ENCODE measurements around the gene MRPS21.
"Not testable (repeated sequence)": the region's sequence is repeated elsewhere in the genome, so short reads cannot be mapped to it uniquely, and the experiment has no call there.

MRPS21 gene

GRCh38 chr1:150302902-150303301 lies 9.2 kb downstream of the MRPS21 start:
- H3K27ac Mint-ChIP-seq: no peak overlapping the region
- H3K36me3 Mint-ChIP-seq (ENCODE audit: low read depth): peaks cover 58% of the 10 kb centered on the region
- no peaks in the 10 kb centered on the region for H3K27me3 Mint-ChIP-seq (ENCODE audit: low read depth)
- no peak for TF ChIP-seq CTCF (IDR thresholded peaks at IDR 0.05; ENCODE audit: unreplicated experiment in 3 of 3)
- no peak overlapping the region for H3K4me3 Mint-ChIP-seq
- H3K9me3 Mint-ChIP-seq: no peaks in the 10 kb centered on the region
- no peaks in the 10 kb centered on the region for H3K4me1 Mint-ChIP-seq

GRCh38 chr1:150308585-150308984 lies 14.9 kb downstream of the MRPS21 start:
- H3K4me3 Mint-ChIP-seq; H3K4me1 Mint-ChIP-seq; H3K27me3 Mint-ChIP-seq (ENCODE audit: low read depth); H3K9me3 Mint-ChIP-seq; H3K27ac Mint-ChIP-seq: not testable (repeated sequence)
- peaks cover 34% of the 10 kb centered on the region for H3K36me3 Mint-ChIP-seq (ENCODE audit: low read depth)

- Mint-ChIP-seq H3K9me3 (no peaks in the 10 kb centered on the region), H3K36me3 (ENCODE audit: low read depth) (peaks cover 33% of the 10 kb centered on the region), H3K4me3 (no peak overlapping the region), H3K4me1 (peaks cover 14% of the 10 kb centered on the region), H3K27me3 (ENCODE audit: low read depth) (peaks cover 5% of the 10 kb centered on the region), H3K27ac (peak overlapping the region in 2 of 3 experiments; percentile 25 to 29)
- no peak for TF ChIP-seq CTCF (IDR thresholded peaks at IDR 0.05; ENCODE audit: unreplicated experiment in 3 of 3)
These were observed 16.3 kb downstream of the MRPS21 start for GRCh38 chr1:150309758-150310508.

- Mint-ChIP-seq H3K4me3 (no peak overlapping the region), H3K36me3 (ENCODE audit: low read depth) (peaks cover 20% of the 10 kb centered on the region), H3K27ac (no peak overlapping the region), H3K4me1 (peaks cover 14% of the 10 kb centered on the region), H3K27me3 (ENCODE audit: low read depth) (peaks cover 5% of the 10 kb centered on the region), H3K9me3 (no peaks in the 10 kb centered on the region)
- no peak for TF ChIP-seq CTCF (IDR thresholded peaks at IDR 0.05; ENCODE audit: unreplicated experiment in 3 of 3)
These were observed 18.1 kb downstream of the MRPS21 start for GRCh38 chr1:150311762-150312161.

- peaks cover 11% of the 10 kb centered on the region for H3K4me1 Mint-ChIP-seq
- H3K36me3 Mint-ChIP-seq (ENCODE audit: low read depth); H3K9me3 Mint-ChIP-seq; H3K27ac Mint-ChIP-seq; H3K27me3 Mint-ChIP-seq (ENCODE audit: low read depth); H3K4me3 Mint-ChIP-seq: not testable (repeated sequence)
These were observed 21.0 kb downstream of the MRPS21 start for GRCh38 chr1:150314691-150315090.

- TF ChIP-seq CTCF (IDR thresholded peaks at IDR 0.05; ENCODE audit: unreplicated experiment in 3 of 3): no peak
- peak overlapping the region; percentile 97 to 99 (median 98) for H3K4me3 Mint-ChIP-seq
- no peaks in the 10 kb centered on the region for H3K27me3 Mint-ChIP-seq (ENCODE audit: low read depth)
- H3K9me3 Mint-ChIP-seq: no peaks in the 10 kb centered on the region
- peaks cover 11% of the 10 kb centered on the region for H3K36me3 Mint-ChIP-seq (ENCODE audit: low read depth)
- peak overlapping the region; percentile 88 to 96 (median 96) for H3K27ac Mint-ChIP-seq
- peaks cover 11% of the 10 kb centered on the region for H3K4me1 Mint-ChIP-seq
These were observed 27.0 kb downstream of the MRPS21 start for GRCh38 chr1:150320667-150320978.

- Mint-ChIP-seq H3K9me3 (no peaks in the 10 kb centered on the region), H3K27ac (peak overlapping the region; percentile 88 to 96 (median 96)), H3K36me3 (ENCODE audit: low read depth) (peaks cover 22% of the 10 kb centered on the region), H3K27me3 (ENCODE audit: low read depth) (no peaks in the 10 kb centered on the region), H3K4me3 (peak overlapping the region; percentile 97 to 99 (median 98)), H3K4me1 (peaks cover 11% of the 10 kb centered on the region)
- no peak for TF ChIP-seq CTCF (IDR thresholded peaks at IDR 0.05; ENCODE audit: unreplicated experiment in 3 of 3)
These were observed 28.1 kb downstream of the MRPS21 start for GRCh38 chr1:150321826-150322166.
